WTC11 (cell line): ENCODE results near the gene L3MBTL1.

Experiments
- ELF4 ChIP-seq: sonication (generic); formaldehyde crosslinking; IDR thresholded peaks from 2 replicates; pipeline ENCODE4 v1.8.1; 2022; ENCODE audit warnings: low read depth, mild to moderate bottlenecking, moderate library complexity, missing genetic modification reagents
- ETV6 ChIP-seq: sonication (generic); formaldehyde crosslinking; IDR thresholded peaks from 2 replicates; pipeline ENCODE4 v1.8.1; 2022; ENCODE audit warnings: mild to moderate bottlenecking, missing genetic modification reagents
- JAZF1 ChIP-seq: fragments of 250-450 bp; sonication (Bioruptor Pico); IDR thresholded peaks from 2 replicates; pipeline ENCODE4 v1.9.0; 2021; ENCODE audit warnings: moderate library complexity, mild to moderate bottlenecking, inconsistent platforms
- NR1H2 ChIP-seq: sonication (generic); formaldehyde crosslinking; IDR thresholded peaks from 2 replicates; pipeline ENCODE4 v1.9.0; 2021; ENCODE audit warnings: mild to moderate bottlenecking, moderate library complexity, missing genetic modification reagents
- SMAD3 ChIP-seq: sonication (generic); formaldehyde crosslinking; IDR thresholded peaks from 2 replicates; pipeline ENCODE4 v1.8.0; 2022; ENCODE audit warnings: missing genetic modification reagents, mild to moderate bottlenecking, borderline replicate concordance
- ZNF232 ChIP-seq: sonication (generic); formaldehyde crosslinking; IDR thresholded peaks from 2 replicates; pipeline ENCODE4 v1.8.0; 2022; ENCODE audit warnings: mild to moderate bottlenecking, missing genetic modification reagents
- TF ChIP-seq, protein P1 (sequence below): fragments of 200-600 bp; IDR thresholded peaks from 2 replicates; pipeline ENCODE4 v1.8.0; 2022; ENCODE audit warnings: antibody characterized with exemption
- TF ChIP-seq, protein P2 (sequence below): sonication (generic); formaldehyde crosslinking; IDR thresholded peaks from 2 replicates; pipeline ENCODE4 v1.8.1; 2023; ENCODE audit warnings: mild to moderate bottlenecking, moderate library complexity, missing genetic modification reagents
- TF ChIP-seq, protein P3 (sequence below): sonication (generic); formaldehyde crosslinking; IDR thresholded peaks from 2 replicates; pipeline ENCODE4 v1.8.1; 2023; ENCODE audit warnings: mild to moderate bottlenecking, missing genetic modification reagents, borderline replicate concordance
- TF ChIP-seq, protein P4 (sequence below): sonication (generic); formaldehyde crosslinking; IDR thresholded peaks from 2 replicates; pipeline ENCODE4 v1.8.0; 2023; ENCODE audit warnings: missing genetic modification reagents

DNA sequence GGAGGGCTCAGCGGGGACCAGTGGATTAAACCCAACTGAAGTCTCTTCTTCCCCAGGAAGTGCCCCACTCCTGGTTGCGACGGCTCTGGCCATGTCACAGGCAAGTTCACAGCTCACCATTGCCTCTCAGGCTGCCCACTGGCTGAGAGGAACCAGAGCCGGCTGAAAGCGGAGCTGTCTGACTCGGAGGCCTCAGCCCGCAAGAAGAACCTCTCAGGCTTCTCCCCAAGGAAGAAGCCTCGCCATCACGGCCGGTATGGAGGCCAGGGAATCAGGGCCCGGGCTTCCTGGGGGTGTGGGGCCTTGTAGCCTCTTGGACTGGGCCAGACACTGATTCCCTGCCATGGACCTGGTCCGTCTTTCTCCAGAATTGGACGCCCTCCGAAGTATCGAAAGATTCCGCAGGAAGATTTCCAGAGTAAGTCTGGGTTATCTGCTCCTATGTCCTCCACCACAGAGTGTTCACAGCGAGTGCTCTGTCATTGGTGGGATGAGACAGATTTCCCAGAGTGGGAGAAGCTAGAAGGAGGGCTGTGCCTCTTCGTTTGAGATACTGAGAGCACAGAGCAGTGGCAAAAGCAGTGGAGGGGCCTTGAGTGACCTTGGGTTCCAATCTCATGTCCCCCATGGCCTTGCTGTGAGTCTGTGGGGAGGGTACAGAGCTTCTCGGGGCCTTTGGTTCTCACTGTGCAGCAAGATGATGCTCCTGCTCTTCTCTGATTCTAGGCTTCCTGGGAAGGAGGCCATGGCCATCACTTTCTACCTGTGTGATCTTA, 28.7 kb downstream of the L3MBTL1 start:
- no peak for TF ChIP-seq ZNF232 (CRISPR knock-in tag)
- TF ChIP-seq, protein P1, sequence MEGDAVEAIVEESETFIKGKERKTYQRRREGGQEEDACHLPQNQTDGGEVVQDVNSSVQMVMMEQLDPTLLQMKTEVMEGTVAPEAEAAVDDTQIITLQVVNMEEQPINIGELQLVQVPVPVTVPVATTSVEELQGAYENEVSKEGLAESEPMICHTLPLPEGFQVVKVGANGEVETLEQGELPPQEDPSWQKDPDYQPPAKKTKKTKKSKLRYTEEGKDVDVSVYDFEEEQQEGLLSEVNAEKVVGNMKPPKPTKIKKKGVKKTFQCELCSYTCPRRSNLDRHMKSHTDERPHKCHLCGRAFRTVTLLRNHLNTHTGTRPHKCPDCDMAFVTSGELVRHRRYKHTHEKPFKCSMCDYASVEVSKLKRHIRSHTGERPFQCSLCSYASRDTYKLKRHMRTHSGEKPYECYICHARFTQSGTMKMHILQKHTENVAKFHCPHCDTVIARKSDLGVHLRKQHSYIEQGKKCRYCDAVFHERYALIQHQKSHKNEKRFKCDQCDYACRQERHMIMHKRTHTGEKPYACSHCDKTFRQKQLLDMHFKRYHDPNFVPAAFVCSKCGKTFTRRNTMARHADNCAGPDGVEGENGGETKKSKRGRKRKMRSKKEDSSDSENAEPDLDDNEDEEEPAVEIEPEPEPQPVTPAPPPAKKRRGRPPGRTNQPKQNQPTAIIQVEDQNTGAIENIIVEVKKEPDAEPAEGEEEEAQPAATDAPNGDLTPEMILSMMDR, result no peak
- TF ChIP-seq NR1H2, result no peak
- TF ChIP-seq, protein P2, sequence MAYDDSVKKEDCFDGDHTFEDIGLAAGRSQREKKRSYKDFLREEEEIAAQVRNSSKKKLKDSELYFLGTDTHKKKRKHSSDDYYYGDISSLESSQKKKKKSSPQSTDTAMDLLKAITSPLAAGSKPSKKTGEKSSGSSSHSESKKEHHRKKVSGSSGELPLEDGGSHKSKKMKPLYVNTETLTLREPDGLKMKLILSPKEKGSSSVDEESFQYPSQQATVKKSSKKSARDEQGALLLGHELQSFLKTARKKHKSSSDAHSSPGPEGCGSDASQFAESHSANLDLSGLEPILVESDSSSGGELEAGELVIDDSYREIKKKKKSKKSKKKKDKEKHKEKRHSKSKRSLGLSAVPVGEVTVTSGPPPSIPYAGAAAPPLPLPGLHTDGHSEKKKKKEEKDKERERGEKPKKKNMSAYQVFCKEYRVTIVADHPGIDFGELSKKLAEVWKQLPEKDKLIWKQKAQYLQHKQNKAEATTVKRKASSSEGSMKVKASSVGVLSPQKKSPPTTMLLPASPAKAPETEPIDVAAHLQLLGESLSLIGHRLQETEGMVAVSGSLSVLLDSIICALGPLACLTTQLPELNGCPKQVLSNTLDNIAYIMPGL (CRISPR knock-in tag), result no peak
- TF ChIP-seq JAZF1, result no peak
- TF ChIP-seq, protein P3, sequence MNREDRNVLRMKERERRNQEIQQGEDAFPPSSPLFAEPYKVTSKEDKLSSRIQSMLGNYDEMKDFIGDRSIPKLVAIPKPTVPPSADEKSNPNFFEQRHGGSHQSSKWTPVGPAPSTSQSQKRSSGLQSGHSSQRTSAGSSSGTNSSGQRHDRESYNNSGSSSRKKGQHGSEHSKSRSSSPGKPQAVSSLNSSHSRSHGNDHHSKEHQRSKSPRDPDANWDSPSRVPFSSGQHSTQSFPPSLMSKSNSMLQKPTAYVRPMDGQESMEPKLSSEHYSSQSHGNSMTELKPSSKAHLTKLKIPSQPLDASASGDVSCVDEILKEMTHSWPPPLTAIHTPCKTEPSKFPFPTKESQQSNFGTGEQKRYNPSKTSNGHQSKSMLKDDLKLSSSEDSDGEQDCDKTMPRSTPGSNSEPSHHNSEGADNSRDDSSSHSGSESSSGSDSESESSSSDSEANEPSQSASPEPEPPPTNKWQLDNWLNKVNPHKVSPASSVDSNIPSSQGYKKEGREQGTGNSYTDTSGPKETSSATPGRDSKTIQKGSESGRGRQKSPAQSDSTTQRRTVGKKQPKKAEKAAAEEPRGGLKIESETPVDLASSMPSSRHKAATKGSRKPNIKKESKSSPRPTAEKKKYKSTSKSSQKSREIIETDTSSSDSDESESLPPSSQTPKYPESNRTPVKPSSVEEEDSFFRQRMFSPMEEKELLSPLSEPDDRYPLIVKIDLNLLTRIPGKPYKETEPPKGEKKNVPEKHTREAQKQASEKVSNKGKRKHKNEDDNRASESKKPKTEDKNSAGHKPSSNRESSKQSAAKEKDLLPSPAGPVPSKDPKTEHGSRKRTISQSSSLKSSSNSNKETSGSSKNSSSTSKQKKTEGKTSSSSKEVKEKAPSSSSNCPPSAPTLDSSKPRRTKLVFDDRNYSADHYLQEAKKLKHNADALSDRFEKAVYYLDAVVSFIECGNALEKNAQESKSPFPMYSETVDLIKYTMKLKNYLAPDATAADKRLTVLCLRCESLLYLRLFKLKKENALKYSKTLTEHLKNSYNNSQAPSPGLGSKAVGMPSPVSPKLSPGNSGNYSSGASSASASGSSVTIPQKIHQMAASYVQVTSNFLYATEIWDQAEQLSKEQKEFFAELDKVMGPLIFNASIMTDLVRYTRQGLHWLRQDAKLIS (CRISPR knock-in tag), result no peak
- TF ChIP-seq, protein P4, sequence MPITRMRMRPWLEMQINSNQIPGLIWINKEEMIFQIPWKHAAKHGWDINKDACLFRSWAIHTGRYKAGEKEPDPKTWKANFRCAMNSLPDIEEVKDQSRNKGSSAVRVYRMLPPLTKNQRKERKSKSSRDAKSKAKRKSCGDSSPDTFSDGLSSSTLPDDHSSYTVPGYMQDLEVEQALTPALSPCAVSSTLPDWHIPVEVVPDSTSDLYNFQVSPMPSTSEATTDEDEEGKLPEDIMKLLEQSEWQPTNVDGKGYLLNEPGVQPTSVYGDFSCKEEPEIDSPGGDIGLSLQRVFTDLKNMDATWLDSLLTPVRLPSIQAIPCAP (CRISPR knock-in tag), result no peak
- no peak for TF ChIP-seq SMAD3
- TF ChIP-seq ELF4 (CRISPR knock-in tag), result no peak
- TF ChIP-seq ETV6, result no peak
